RKO (cell line): ENCODE results near the gene INAVA.
"Not testable (repeated sequence)": the region's sequence is repeated elsewhere in the genome, so short reads cannot be mapped to it uniquely, and the experiment has no call there.

Experiments used
- DNase-seq: peaks from one replicate; pipeline ENCODE4 v3.0.0-alpha.2; 2016; ENCODE audit warnings: low spot score

The INAVA gene

DNA sequence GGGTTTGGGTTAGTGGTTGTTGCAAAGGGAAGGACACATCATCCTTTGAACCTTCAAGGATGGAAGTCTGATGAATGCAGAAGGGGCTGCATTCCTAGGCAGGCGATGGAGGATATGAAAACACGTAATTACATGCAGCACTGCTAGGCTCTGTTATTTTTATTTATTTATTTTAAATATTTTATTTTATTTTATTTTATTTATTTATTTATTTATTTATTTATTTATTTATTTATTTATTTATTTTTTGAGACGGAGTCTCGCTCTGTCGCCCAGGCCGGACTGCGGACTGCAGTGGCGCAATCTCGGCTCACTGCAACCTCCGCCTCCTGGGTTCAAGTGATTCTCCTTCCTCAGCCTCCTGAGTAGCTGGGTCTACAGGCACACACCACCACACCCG is 69.2 kb downstream of the INAVA start:
- DNase-seq, result not testable (repeated sequence)
